ENCODE data around the gene ESCO1. TPM values are rescaled to one million over a fixed set of nuclear protein-coding genes. Genes with fewer than 3 reads are reported as not detected.
A peak's percentile ranks its signal among the peaks of the same experiment; 100 is the strongest.

Gene ESCO1
- total and polyA plus RNA-seq, 2 experiments from 2014 or later: 50.4 to 56.8 TPM

GRCh38 chr18:21638822-21639221 is 38.3 kb upstream of the ESCO1 start (continued):
- no peak for TF ChIP-seq ZNF331 (CRISPR knock-in tag; IDR thresholded peaks at IDR 0.05; ENCODE audit: low read depth)
- no peak for TF ChIP-seq JUNB (IDR thresholded peaks at IDR 0.05; ENCODE audit: unreplicated experiment)
- no peak for TF ChIP-seq ZNF114 (CRISPR knock-in tag; IDR thresholded peaks at IDR 0.05)

- peaks cover 4% of the 10 kb centered on the region for H3K27me3 Mint-ChIP-seq (ENCODE audit: insufficient read depth, low read depth, poor library complexity)
- H3F3A ChIP-seq (replicated peaks; ENCODE audit: low read depth): 0 out of 2 replicates have a peak, but pooled peaks cover 12% of the 10 kb centered on the region
- H3K4me1 ChIP-seq (ENCODE audit: insufficient read depth): no peaks in the 10 kb centered on the region
- H3K9me3 Mint-ChIP-seq: no peaks in the 10 kb centered on the region; the same call in 1 of the 3 replicates
- no peaks in the 10 kb centered on the region; the same call in none of the 2 replicates for H4K20me1 ChIP-seq (replicated peaks; ENCODE audit: insufficient read depth)
- TF ChIP-seq CREB1 (CRISPR knock-in tag; IDR thresholded peaks at IDR 0.05; ENCODE audit: low read depth) (no peak), ZNF114 (CRISPR knock-in tag; IDR thresholded peaks at IDR 0.05) (no peak), NANOG (IDR thresholded peaks at IDR 0.05; ENCODE audit: borderline replicate concordance) (no peak), EZH2 (IDR thresholded peaks at IDR 0.05; ENCODE audit: low read depth, unreplicated experiment) (no peak), ZNF462 (CRISPR knock-in tag; IDR thresholded peaks at IDR 0.05) (no peak), STAT1 (IDR thresholded peaks at IDR 0.05; ENCODE audit: unreplicated experiment) (no peak), ZNF331 (CRISPR knock-in tag; IDR thresholded peaks at IDR 0.05; ENCODE audit: low read depth) (no peak), REST (IDR thresholded peaks at IDR 0.05; ENCODE audit: unreplicated experiment) (no peak)
- H3K4me3 ChIP-seq: no peak overlapping the region
- H3K4me3 Mint-ChIP-seq: no peak overlapping the region
- no peaks in the 10 kb centered on the region for H3K79me2 ChIP-seq (replicated peaks; ENCODE audit: insufficient read depth)
- ATAC-seq: no peak
- no peak overlapping the region for H3K27ac Mint-ChIP-seq
- peaks cover 5% of the 10 kb centered on the region; the same call in 1 of the 2 replicates for H3K36me3 ChIP-seq (ENCODE audit: insufficient read depth)
- H3K27ac ChIP-seq (ENCODE audit: low read depth): peak overlapping the region; percentile 18; the same call in 1 of the 2 replicates
- no peak overlapping the region for H3K4me2 ChIP-seq
- peaks cover 36% of the 10 kb centered on the region for H3K36me3 Mint-ChIP-seq (ENCODE audit: low read depth)
- no peaks in the 10 kb centered on the region for H3K9me2 ChIP-seq (ENCODE audit: insufficient read depth)
- H3K27me3 ChIP-seq (ENCODE audit: insufficient read depth): no peaks in the 10 kb centered on the region
- no peak overlapping the region for H2AFZ ChIP-seq
- H3K4me1 Mint-ChIP-seq: 0 out of 3 replicates have a peak, but pooled peaks cover 3% of the 10 kb centered on the region
- DNase-seq (ENCODE audit: low spot score): no peak
Observed at GRCh38 chr18:21636769-21637168, 36.3 kb upstream of the ESCO1 start.

All from GM23338 (cell line).